BJ (cell line): ENCODE results near the gene NDUFAF4. TPM values are rescaled to one million over a fixed set of nuclear protein-coding genes. Genes with fewer than 3 reads are reported as not detected.

ENCODE experiments used
- CTCF ChIA-PET: fragments of 350-600 bp; formaldehyde crosslinking; extraction: SDS; loops from one replicate; lab custom pipeline; 2021; ENCODE audit warnings: antibody characterized with exemption, inconsistent platforms; lab: Yijun Ruan, JAX
- POLR2A ChIA-PET: fragments of 300-600 bp; sonication (Branson Sonifier 250); formaldehyde crosslinking; extraction: SDS; loops from one replicate; lab custom pipeline; 2021; ENCODE audit warnings: antibody characterized with exemption; lab: Charles Lee
- DNase-seq: peaks from one replicate; pipeline ENCODE4 v3.0.0-alpha.2; 2011; ENCODE audit warnings: low read depth
- H3K27me3 ChIP-seq: 2 replicates; pipeline ENCODE4 v1.6.0; 2011; ENCODE audit warnings: low read length; ENCODE audit not compliant: control insufficient read depth, insufficient read depth
- H3K36me3 ChIP-seq: 2 replicates; pipeline ENCODE4 v1.5.1; 2011; ENCODE audit warnings: low read length; ENCODE audit not compliant: control insufficient read depth, insufficient read depth
- H3K4me3 ChIP-seq: 2 replicates; pipeline ENCODE4 v1.5.1; 2011; ENCODE audit warnings: low read depth, mild to moderate bottlenecking, control low read depth, low read length
- polyA plus RNA-seq: library from polyadenylated mRNA; depleted of rRNA; stranded (reverse); fragments of >200 nt; gene quantifications from 2 replicates; pipeline ENCODE4 v1.2.3, GENCODE V29; 2011
- TF ChIP-seq, protein P1 (sequence below): IDR thresholded peaks from 2 replicates; pipeline ENCODE4 v1.5.1; 2011; ENCODE audit warnings: low read depth, mild to moderate bottlenecking, control low read depth, inconsistent platforms, low read length, moderate library complexity; ENCODE audit not compliant: insufficient read depth

NDUFAF4 gene
- polyA plus RNA-seq, 1 experiment = 15.4 TPM

GRCh38 chr6:96913621-96914020 lies 15.9 kb upstream of the NDUFAF4 start:
- ChIA-PET CTCF (no interaction called here), POLR2A (no interaction called here)
- Histone ChIP-seq H3K4me3 (no peak overlapping the region), H3K36me3 (no peaks in the 10 kb centered on the region), H3K27me3 (peaks cover 3% of the 10 kb centered on the region; the same call in 1 of the 2 replicates)
- TF ChIP-seq, protein P1, sequence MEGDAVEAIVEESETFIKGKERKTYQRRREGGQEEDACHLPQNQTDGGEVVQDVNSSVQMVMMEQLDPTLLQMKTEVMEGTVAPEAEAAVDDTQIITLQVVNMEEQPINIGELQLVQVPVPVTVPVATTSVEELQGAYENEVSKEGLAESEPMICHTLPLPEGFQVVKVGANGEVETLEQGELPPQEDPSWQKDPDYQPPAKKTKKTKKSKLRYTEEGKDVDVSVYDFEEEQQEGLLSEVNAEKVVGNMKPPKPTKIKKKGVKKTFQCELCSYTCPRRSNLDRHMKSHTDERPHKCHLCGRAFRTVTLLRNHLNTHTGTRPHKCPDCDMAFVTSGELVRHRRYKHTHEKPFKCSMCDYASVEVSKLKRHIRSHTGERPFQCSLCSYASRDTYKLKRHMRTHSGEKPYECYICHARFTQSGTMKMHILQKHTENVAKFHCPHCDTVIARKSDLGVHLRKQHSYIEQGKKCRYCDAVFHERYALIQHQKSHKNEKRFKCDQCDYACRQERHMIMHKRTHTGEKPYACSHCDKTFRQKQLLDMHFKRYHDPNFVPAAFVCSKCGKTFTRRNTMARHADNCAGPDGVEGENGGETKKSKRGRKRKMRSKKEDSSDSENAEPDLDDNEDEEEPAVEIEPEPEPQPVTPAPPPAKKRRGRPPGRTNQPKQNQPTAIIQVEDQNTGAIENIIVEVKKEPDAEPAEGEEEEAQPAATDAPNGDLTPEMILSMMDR = no peak
- DNase-seq = no peak

DNA sequence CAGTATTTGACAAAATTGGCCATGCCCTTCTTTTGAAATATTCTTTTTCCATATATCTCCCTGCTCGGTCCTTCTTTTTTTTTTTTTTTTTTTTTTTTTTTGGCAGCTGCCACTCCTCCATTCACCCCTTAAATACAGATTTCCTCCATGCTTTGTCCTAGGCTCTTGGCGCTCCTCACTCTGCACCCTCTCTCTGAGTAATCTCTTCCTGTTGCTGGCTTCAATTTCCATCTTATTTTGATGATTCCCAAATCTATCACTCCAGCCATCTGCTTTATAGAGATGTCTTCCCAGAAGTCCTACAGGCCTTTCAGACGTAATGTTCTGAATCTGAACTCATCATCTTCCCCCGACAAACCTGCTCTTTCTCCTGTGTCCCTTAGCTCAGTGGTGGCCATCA lies 14.1 kb upstream of the NDUFAF4 start:
- POLR2A ChIA-PET = no interaction called here
- CTCF ChIA-PET = interaction anchor here (0.8 to 2.0 kb wide), 2 partner anchors 9 to 13 kb away, joined by 3 to 8 read pairs; partner anchors contain the start of gene NDUFAF4
- TF ChIP-seq, protein P1 = no peak
- Histone ChIP-seq H3K4me3 (no peak overlapping the region), H3K27me3 (peaks cover 4% of the 10 kb centered on the region; the same call in 1 of the 2 replicates), H3K36me3 (no peaks in the 10 kb centered on the region)
- DNase-seq = no peak

DNA sequence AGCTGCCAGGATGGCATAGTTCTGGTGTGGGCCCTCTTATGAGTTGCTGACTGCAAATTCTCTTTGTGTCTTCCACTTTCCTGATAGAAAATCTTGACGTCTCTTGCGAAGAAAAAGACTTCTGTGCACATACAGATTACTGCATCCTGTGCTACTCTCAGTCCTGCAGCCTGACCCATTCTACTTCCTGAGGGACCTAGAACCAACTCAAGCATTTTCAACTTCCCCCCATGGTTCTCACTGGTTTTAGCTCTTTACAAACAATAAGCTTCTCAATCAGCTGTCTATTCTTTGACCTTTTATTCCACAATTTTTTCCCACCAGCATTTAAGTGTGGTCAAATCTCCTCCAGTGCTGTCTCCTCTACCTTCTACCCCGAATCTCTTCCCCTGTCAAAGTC lies 13.5 kb upstream of the NDUFAF4 start:
- ChIA-PET CTCF (interaction anchor here (2.0 kb wide), 1 partner anchor 13 kb away, joined by 8 read pairs; the partner anchor contains the start of gene NDUFAF4), POLR2A (no interaction called here)
- DNase-seq = no peak
- H3K4me3 ChIP-seq = no peak overlapping the region
- peaks cover 4% of the 10 kb centered on the region; the same call in 1 of the 2 replicates for H3K27me3 ChIP-seq
- H3K36me3 ChIP-seq = no peaks in the 10 kb centered on the region
- TF ChIP-seq, protein P1 = no peak

DNA sequence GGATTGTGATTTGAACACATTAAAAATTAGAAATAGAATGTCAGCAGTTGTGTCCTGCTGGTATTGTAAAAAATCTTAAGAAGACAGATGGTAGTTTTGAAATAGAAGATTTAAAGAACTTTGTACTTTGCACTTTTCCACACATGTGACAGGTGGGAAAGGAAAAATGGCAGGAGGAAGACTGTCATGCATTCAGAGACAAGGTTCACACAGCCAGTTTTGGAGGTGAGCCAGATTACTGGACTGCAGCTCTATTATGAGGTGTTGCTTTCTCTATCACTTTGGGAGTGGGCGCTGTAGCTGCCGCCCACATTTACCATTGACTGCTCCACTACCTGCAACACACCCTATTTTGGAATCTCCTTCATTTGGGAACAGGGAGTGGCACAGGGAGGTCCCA lies 12.1 kb upstream of the NDUFAF4 start:
- ChIA-PET POLR2A (no interaction called here), CTCF (interaction anchor here (1.2 to 1.3 kb wide), 2 partner anchors 11 to 150 kb away, joined by 4 read pairs; no protein-coding TSS in a partner anchor)
- Histone ChIP-seq H3K36me3 (no peaks in the 10 kb centered on the region), H3K4me3 (no peak overlapping the region), H3K27me3 (peaks cover 4% of the 10 kb centered on the region; the same call in 1 of the 2 replicates)
- TF ChIP-seq, protein P1 = no peak
- DNase-seq = no peak

DNA sequence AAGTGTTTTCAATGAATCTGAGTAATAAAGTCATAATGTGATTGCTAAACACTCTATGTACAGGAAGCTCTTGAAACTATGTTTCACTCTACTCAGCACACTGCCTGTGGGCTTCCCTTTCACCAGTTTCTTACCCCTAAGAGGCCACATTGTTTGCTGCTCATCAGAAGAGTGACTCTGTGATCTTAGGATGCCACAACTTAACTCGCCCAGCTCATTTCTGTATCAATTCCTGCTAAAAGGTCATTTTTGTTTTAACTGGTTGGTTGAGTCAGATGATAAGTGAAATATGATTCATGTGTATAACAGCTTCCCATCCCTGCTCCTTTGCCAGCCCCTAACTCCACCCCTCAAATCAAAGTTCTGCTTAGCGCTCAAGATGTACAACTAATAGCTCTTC lies 9.8 kb upstream of the NDUFAF4 start:
- ChIA-PET CTCF (interaction anchor here (1.2 to 2.6 kb wide), 3 partner anchors 8 to 152 kb away, joined by 4 to 16 read pairs (median 4); partner anchors contain the start of gene NDUFAF4), POLR2A (no interaction called here)
- Histone ChIP-seq H3K27me3 (peaks cover 4% of the 10 kb centered on the region; the same call in 1 of the 2 replicates), H3K36me3 (no peaks in the 10 kb centered on the region), H3K4me3 (no peak overlapping the region)
- DNase-seq = no peak
- TF ChIP-seq, protein P1 = no peak
